GM18520 (cell line): ENCODE data around the gene DHFR2.
"Not testable (repeated sequence)": the region's sequence is repeated elsewhere in the genome, so short reads cannot be mapped to it uniquely, and the experiment has no call there.

Experiments
- ATAC-seq: cut with Tn5 transposase; IDR thresholded peaks from one replicate; pipeline ENCODE4 v1.9.1; 2021; ENCODE audit not compliant: unreplicated experiment

The DHFR2 gene

GRCh38 chr3:94065819-94066480 lies 3.2 kb upstream of the DHFR2 start:
- ATAC-seq = no peak

GRCh38 chr3:94065122-94065521 lies 2.4 kb upstream of the DHFR2 start:
- no peak for ATAC-seq

- ATAC-seq = no peak
Measured at GRCh38 chr3:94064243-94064860, 1.6 kb upstream of the DHFR2 start.

GRCh38 chr3:94063496-94064119 lies 892 bp upstream of the DHFR2 start:
- ATAC-seq = no peak

- ATAC-seq = no peak
Measured at GRCh38 chr3:94061297-94061696, 1.4 kb downstream of the DHFR2 start.

- ATAC-seq = no peak
Measured at GRCh38 chr3:94050546-94050945, 12.2 kb downstream of the DHFR2 start.

- no peak for ATAC-seq
Measured at GRCh38 chr3:94049267-94049666, 13.4 kb downstream of the DHFR2 start.

GRCh38 chr3:94046533-94046932 lies 16.2 kb downstream of the DHFR2 start:
- ATAC-seq = no peak

- ATAC-seq = not testable (repeated sequence)
Measured at GRCh38 chr3:94044100-94044936, 18.4 kb downstream of the DHFR2 start.

GRCh38 chr3:94043285-94043684 lies 19.4 kb downstream of the DHFR2 start:
- ATAC-seq = no peak

- ATAC-seq = no peak
Measured at GRCh38 chr3:94036909-94037507, 25.7 kb downstream of the DHFR2 start.

GRCh38 chr3:94028093-94028837 lies 34.5 kb downstream of the DHFR2 start, which contains the start of gene STX19:
TSS of gene STX19 (minus strand) at chr3:94028597. CDS start at chr3:94015269, 13,328 bp downstream.
- ATAC-seq = no peak

GRCh38 chr3:94026623-94027022 lies 36.1 kb downstream of the DHFR2 start:
- ATAC-seq = no peak

GRCh38 chr3:94024385-94024784 lies 38.3 kb downstream of the DHFR2 start:
- no peak for ATAC-seq

- no peak for ATAC-seq
Measured at GRCh38 chr3:94020293-94020692, 42.4 kb downstream of the DHFR2 start.

GRCh38 chr3:94019659-94020058 lies 43.1 kb downstream of the DHFR2 start:
- no peak for ATAC-seq

- no peak for ATAC-seq
Measured at GRCh38 chr3:94015025-94015424, 47.7 kb downstream of the DHFR2 start.

- no peak for ATAC-seq
Measured at GRCh38 chr3:94012185-94012584, 50.5 kb downstream of the DHFR2 start.

- ATAC-seq = no peak
Measured at GRCh38 chr3:94011233-94011711, 51.4 kb downstream of the DHFR2 start.

GRCh38 chr3:94009608-94010007 lies 53.1 kb downstream of the DHFR2 start:
- no peak for ATAC-seq
